ENCODE results near the gene TAF1B. TPM values are rescaled to one million over a fixed set of nuclear protein-coding genes. Genes with fewer than 3 reads are reported as not detected.
A peak's percentile ranks its signal among the peaks of the same experiment; 100 is the strongest.

TAF1B gene
- total RNA-seq, 1 donor from 2014 or later: 35.7 TPM

DNA sequence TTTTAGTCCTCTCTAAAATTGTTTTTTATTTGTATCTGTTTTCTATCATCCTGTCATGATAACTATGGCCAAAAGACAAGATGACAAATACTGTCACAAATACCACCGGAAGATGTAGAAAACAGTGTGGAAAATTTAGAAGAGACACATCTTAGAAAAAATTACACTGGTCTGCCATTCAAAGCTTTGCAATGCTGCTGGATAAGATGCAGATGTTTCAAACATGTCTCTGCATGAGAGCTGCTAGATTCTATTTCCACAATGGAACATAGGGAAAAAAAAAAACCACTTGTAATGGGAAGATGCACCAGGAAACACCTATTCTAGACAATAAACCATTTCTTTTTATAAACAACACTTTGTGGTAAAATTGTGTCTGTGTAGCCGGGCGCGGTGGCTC is 5.8 kb upstream of the TAF1B start:
- H3K27me3 Mint-ChIP-seq (ENCODE audit: low read depth): peaks cover 3% of the 10 kb centered on the region
- no peak overlapping the region for H3K27ac Mint-ChIP-seq (ENCODE audit: unreplicated experiment)
- no peak overlapping the region for H3K4me3 Mint-ChIP-seq
- peaks cover 2% of the 10 kb centered on the region for H3K4me1 Mint-ChIP-seq
- no peaks in the 10 kb centered on the region for H3K9me3 Mint-ChIP-seq
- no peak for DNase-seq (ENCODE audit: low read depth, low spot score)
- TF ChIP-seq, protein P1, sequence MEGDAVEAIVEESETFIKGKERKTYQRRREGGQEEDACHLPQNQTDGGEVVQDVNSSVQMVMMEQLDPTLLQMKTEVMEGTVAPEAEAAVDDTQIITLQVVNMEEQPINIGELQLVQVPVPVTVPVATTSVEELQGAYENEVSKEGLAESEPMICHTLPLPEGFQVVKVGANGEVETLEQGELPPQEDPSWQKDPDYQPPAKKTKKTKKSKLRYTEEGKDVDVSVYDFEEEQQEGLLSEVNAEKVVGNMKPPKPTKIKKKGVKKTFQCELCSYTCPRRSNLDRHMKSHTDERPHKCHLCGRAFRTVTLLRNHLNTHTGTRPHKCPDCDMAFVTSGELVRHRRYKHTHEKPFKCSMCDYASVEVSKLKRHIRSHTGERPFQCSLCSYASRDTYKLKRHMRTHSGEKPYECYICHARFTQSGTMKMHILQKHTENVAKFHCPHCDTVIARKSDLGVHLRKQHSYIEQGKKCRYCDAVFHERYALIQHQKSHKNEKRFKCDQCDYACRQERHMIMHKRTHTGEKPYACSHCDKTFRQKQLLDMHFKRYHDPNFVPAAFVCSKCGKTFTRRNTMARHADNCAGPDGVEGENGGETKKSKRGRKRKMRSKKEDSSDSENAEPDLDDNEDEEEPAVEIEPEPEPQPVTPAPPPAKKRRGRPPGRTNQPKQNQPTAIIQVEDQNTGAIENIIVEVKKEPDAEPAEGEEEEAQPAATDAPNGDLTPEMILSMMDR (conservative IDR thresholded peaks at IDR 0.05): no peak
- no peaks in the 10 kb centered on the region for H3K36me3 Mint-ChIP-seq (ENCODE audit: low read depth)

DNA sequence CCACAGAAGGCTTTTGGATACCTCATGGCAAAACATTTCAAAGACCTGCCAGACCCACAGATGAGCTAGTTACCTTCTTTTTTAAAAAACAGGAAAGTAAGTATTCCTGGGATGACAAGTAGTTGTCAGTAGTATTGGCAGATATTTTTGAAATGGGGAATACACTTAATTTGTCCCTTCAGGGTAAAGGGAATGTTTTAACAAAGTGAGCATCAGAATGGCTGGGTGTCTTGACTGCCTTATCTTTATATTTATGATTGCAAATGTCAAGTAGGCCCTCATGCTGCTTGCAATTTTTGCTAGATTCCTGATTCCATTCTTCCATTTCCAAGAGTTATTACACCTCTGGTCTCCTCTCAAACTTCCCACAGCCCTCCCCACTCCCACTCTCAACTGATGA is 4.9 kb upstream of the TAF1B start:
- no peaks in the 10 kb centered on the region for H3K27me3 Mint-ChIP-seq (ENCODE audit: low read depth)
- TF ChIP-seq, protein P1 (conservative IDR thresholded peaks at IDR 0.05): no peak
- no peak for DNase-seq (ENCODE audit: low read depth, low spot score)
- H3K4me1 Mint-ChIP-seq: peaks cover 11% of the 10 kb centered on the region
- no peaks in the 10 kb centered on the region for H3K36me3 Mint-ChIP-seq (ENCODE audit: low read depth)
- H3K4me3 Mint-ChIP-seq: no peak overlapping the region
- no peak overlapping the region for H3K27ac Mint-ChIP-seq (ENCODE audit: unreplicated experiment)
- H3K9me3 Mint-ChIP-seq: no peaks in the 10 kb centered on the region

DNA sequence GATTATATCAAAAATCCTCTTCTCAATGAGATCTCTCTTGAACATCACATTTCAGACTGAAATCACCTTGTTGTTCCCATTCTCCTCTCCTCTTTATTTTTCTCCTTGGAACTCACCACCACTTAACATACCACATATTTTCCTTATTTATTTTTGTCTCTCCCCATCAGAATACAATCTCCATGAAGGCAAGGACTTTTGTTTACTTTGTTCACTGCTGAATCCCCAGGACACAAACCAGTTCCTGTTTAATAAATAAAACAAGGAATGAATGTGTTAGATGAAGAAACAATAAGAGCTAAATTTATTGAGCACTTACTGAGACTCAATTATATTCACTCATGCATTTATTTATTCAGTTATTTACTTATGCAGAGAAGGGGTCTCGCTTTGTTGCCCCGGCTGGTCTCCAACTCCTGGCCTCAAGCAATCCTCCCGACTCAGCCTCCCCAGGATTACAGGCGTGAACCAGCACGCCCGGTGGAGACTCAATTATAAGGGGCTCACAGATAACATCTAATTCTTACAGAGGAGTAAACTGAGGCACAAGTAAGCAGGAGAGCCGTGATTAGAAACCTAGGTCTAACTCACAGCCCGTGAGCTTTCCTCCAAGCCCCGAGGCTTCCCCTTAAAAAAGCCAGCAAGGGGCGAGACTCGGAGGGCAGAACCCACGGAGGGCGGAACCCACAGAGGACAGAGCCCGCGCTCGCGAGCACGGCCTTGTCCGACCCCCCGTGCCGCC is 616 bp upstream of the TAF1B start:
- no peak for DNase-seq (ENCODE audit: low read depth, low spot score)
- peaks cover 8% of the 10 kb centered on the region for H3K36me3 Mint-ChIP-seq (ENCODE audit: low read depth)
- no peaks in the 10 kb centered on the region for H3K27me3 Mint-ChIP-seq (ENCODE audit: low read depth)
- H3K9me3 Mint-ChIP-seq: no peaks in the 10 kb centered on the region
- H3K27ac Mint-ChIP-seq (ENCODE audit: unreplicated experiment): peak overlapping the region; percentile 93
- TF ChIP-seq, protein P1 (conservative IDR thresholded peaks at IDR 0.05): no peak
- peaks cover 37% of the 10 kb centered on the region for H3K4me1 Mint-ChIP-seq
- H3K4me3 Mint-ChIP-seq: peak overlapping the region; percentile 99

DNA sequence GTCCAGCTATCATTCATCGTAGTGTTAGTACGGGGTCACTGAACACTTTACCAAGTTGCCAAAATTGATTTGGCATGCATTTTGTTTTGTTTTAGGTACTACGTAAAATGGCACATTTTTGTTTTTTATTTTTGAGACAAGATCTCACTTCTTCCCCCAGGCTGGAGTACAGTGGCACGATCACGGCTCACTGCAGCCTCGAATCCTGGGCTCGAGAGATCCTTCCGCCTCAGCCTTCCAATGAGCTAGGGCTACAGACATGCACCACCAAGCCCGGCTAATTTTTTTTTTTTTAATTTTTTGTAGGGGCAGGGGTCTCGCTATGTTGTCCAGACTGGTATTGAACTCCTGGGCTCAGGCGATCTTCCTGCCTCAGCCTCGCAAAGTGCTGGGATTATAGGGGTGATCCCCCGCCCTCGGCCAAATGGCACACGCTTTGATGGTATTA is 786 bp downstream of the TAF1B start:
- Mint-ChIP-seq H3K36me3 (ENCODE audit: low read depth) (peaks cover 8% of the 10 kb centered on the region), H3K9me3 (no peaks in the 10 kb centered on the region), H3K27me3 (ENCODE audit: low read depth) (no peaks in the 10 kb centered on the region), H3K27ac (ENCODE audit: unreplicated experiment) (peak overlapping the region; percentile 93), H3K4me1 (peaks cover 41% of the 10 kb centered on the region), H3K4me3 (peak overlapping the region; percentile 99)
- no peak for DNase-seq (ENCODE audit: low read depth, low spot score)
- TF ChIP-seq, protein P1 (conservative IDR thresholded peaks at IDR 0.05): no peak

DNA sequence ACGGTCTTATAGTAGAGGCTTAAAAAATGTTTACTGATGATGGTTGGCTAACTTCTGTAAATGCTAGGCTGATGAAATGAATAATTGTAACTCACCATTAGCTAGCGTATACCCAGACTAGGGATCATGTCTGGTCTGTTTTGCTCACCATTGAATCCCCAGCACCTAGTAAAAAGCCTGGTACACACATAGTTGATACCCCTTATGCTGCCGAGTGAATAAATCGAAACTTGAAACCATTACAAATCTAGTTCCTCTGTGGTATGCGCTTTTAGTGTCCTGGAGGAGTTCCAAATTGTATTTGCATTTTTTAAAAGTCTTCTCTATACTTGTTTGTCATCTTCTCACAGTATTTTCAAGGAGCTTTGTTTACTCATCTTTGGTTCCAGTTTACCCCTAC is 1.3 kb downstream of the TAF1B start:
- H3K4me1 Mint-ChIP-seq: peaks cover 41% of the 10 kb centered on the region
- H3K27ac Mint-ChIP-seq (ENCODE audit: unreplicated experiment): no peak overlapping the region
- peaks cover 8% of the 10 kb centered on the region for H3K36me3 Mint-ChIP-seq (ENCODE audit: low read depth)
- H3K27me3 Mint-ChIP-seq (ENCODE audit: low read depth): no peaks in the 10 kb centered on the region
- no peaks in the 10 kb centered on the region for H3K9me3 Mint-ChIP-seq
- H3K4me3 Mint-ChIP-seq: peak overlapping the region; percentile 99
- TF ChIP-seq, protein P1 (conservative IDR thresholded peaks at IDR 0.05): no peak
- no peak for DNase-seq (ENCODE audit: low read depth, low spot score)

All from neural crest cell (in vitro differentiated cells).